GM23338 (cell line): ENCODE results near the gene ZNF512.

Source experiments
- CREB1 ChIP-seq: fragments of 250-450 bp; sonication (Bioruptor Pico); IDR thresholded peaks from 2 replicates; pipeline ENCODE4 v1.5.0; 2020; ENCODE audit warnings: low read depth, mild to moderate bottlenecking, moderate library complexity
- CTCF ChIP-seq, 2 experiments: fragments of 200-600 bp in 1 of 2; sonication (generic) in 1 of 2; conservative IDR thresholded peaks; 2 replicates each; pipeline versions ENCODE4 v1.5.1 to v1.6.1; 2016 to 2017; ENCODE audit warnings: antibody characterized with exemption in 2 of 2, low read depth in 2 of 2, mild to moderate bottlenecking in 2 of 2, moderate library complexity in 1 of 2
- EZH2 ChIP-seq: fragments of 200-600 bp; sonication (generic); IDR thresholded peaks from one replicate; pipeline ENCODE4 v1.8.0; 2017; ENCODE audit warnings: antibody characterized with exemption, mild to moderate bottlenecking, low read depth; ENCODE audit not compliant: unreplicated experiment
- EZH2phosphoT487 ChIP-seq: fragments of 200-600 bp; sonication (generic); IDR thresholded peaks from one replicate; pipeline ENCODE4 v1.8.1; 2018; ENCODE audit warnings: antibody characterized with exemption; ENCODE audit not compliant: unreplicated experiment
- JUNB ChIP-seq: IDR thresholded peaks from one replicate; pipeline ENCODE4 v1.6.1; 2016; ENCODE audit warnings: antibody characterized with exemption; ENCODE audit not compliant: unreplicated experiment
- POLR2AphosphoS5 ChIP-seq: IDR thresholded peaks from 2 replicates; pipeline ENCODE4 v1.6.1; 2016; ENCODE audit warnings: antibody characterized with exemption, low read depth
- STAT1 ChIP-seq: IDR thresholded peaks from one replicate; pipeline ENCODE4 v1.6.1; 2016; ENCODE audit warnings: antibody characterized with exemption; ENCODE audit not compliant: unreplicated experiment
- ZNF114 ChIP-seq: fragments of 250-450 bp; sonication (Bioruptor Pico); IDR thresholded peaks from 2 replicates; pipeline ENCODE4 v1.5.0; 2020; ENCODE audit warnings: mild to moderate bottlenecking, moderate library complexity
- ZNF331 ChIP-seq: fragments of 250-450 bp; sonication (Bioruptor Pico); IDR thresholded peaks from 2 replicates; pipeline ENCODE4 v1.5.0; 2020; ENCODE audit warnings: low read depth, mild to moderate bottlenecking, moderate library complexity
- TF ChIP-seq, protein P1 (sequence below): IDR thresholded peaks from one replicate; pipeline ENCODE4 v1.6.1; 2018; ENCODE audit warnings: antibody characterized with exemption; ENCODE audit not compliant: unreplicated experiment
- TF ChIP-seq, protein P2 (sequence below): IDR thresholded peaks from 2 replicates; pipeline ENCODE4 v1.6.1; 2016; ENCODE audit warnings: antibody characterized with exemption

- TF ChIP-seq CTCF (conservative IDR thresholded peaks at IDR 0.05; ENCODE audit: low read depth in 2 of 2): no peak
- TF ChIP-seq, protein P1, sequence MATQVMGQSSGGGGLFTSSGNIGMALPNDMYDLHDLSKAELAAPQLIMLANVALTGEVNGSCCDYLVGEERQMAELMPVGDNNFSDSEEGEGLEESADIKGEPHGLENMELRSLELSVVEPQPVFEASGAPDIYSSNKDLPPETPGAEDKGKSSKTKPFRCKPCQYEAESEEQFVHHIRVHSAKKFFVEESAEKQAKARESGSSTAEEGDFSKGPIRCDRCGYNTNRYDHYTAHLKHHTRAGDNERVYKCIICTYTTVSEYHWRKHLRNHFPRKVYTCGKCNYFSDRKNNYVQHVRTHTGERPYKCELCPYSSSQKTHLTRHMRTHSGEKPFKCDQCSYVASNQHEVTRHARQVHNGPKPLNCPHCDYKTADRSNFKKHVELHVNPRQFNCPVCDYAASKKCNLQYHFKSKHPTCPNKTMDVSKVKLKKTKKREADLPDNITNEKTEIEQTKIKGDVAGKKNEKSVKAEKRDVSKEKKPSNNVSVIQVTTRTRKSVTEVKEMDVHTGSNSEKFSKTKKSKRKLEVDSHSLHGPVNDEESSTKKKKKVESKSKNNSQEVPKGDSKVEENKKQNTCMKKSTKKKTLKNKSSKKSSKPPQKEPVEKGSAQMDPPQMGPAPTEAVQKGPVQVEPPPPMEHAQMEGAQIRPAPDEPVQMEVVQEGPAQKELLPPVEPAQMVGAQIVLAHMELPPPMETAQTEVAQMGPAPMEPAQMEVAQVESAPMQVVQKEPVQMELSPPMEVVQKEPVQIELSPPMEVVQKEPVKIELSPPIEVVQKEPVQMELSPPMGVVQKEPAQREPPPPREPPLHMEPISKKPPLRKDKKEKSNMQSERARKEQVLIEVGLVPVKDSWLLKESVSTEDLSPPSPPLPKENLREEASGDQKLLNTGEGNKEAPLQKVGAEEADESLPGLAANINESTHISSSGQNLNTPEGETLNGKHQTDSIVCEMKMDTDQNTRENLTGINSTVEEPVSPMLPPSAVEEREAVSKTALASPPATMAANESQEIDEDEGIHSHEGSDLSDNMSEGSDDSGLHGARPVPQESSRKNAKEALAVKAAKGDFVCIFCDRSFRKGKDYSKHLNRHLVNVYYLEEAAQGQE: no peak
- no peak for TF ChIP-seq EZH2phosphoT487
- TF ChIP-seq EZH2: no peak
- no peak for TF ChIP-seq POLR2AphosphoS5
- TF ChIP-seq STAT1: no peak
- no peak for TF ChIP-seq CREB1 (CRISPR knock-in tag)
- TF ChIP-seq JUNB: no peak
- no peak for TF ChIP-seq ZNF114
- TF ChIP-seq, protein P2, sequence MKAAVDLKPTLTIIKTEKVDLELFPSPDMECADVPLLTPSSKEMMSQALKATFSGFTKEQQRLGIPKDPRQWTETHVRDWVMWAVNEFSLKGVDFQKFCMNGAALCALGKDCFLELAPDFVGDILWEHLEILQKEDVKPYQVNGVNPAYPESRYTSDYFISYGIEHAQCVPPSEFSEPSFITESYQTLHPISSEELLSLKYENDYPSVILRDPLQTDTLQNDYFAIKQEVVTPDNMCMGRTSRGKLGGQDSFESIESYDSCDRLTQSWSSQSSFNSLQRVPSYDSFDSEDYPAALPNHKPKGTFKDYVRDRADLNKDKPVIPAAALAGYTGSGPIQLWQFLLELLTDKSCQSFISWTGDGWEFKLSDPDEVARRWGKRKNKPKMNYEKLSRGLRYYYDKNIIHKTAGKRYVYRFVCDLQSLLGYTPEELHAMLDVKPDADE: no peak
- no peak for TF ChIP-seq ZNF331 (CRISPR knock-in tag)
Observed at GRCh38 chr2:27627963-27628766, 45.3 kb downstream of the ZNF512 start.
